Epithelial cell of esophagus (primary cell): ENCODE measurements around the gene SLC25A26.

Experiments used
- DNase-seq: peaks from one replicate; pipeline ENCODE4 v3.0.0; 2010; ENCODE audit warnings: low read depth
- H3K4me3 ChIP-seq: 2 replicates; pipeline ENCODE4 v1.5.1; 2011; ENCODE audit warnings: mild to moderate bottlenecking, low read length, control low read depth
- TF ChIP-seq, protein P1 (sequence below): IDR thresholded peaks from 2 replicates; pipeline ENCODE4 v1.5.1; 2011; ENCODE audit warnings: low read depth, mild to moderate bottlenecking, low read length, control low read depth, inconsistent platforms; ENCODE audit not compliant: insufficient read depth; ENCODE audit errors: missing control alignments

Gene SLC25A26

DNA sequence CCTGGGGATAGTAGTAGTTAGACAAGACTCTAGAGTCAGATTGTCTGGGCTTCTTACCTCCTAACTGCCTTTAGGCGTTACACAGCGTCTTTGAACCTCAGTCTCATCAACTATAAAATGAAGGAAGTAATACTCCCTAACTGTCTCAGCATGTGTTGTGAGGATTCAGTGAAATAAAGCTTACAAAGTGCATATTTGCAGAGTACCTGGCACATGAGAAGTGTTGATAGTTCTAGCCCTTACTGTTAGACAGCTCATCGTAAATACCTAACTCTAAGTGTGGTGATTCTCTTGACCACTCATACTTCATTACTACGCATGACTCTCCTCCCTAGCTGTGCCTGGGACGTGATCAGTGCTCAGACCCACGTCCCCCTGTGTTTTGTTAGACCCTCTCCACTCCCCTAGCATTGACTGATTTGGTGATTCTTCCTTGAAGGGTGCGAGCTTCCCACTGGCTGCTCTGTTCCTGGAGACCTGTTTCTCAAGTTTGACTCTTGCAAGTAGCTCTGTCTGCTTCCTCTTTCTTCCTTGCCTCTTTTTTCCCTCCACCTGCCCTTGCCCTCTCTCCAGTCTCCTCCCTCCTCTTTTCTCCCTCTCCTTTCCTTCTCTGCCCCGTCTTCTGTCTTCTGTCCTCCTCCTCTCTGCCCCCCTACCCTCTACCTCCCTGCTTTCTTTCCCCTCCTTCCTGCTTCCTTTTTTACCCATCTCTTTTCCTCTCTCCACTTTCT is 124.2 kb downstream of the SLC25A26 start:
- TF ChIP-seq, protein P1, sequence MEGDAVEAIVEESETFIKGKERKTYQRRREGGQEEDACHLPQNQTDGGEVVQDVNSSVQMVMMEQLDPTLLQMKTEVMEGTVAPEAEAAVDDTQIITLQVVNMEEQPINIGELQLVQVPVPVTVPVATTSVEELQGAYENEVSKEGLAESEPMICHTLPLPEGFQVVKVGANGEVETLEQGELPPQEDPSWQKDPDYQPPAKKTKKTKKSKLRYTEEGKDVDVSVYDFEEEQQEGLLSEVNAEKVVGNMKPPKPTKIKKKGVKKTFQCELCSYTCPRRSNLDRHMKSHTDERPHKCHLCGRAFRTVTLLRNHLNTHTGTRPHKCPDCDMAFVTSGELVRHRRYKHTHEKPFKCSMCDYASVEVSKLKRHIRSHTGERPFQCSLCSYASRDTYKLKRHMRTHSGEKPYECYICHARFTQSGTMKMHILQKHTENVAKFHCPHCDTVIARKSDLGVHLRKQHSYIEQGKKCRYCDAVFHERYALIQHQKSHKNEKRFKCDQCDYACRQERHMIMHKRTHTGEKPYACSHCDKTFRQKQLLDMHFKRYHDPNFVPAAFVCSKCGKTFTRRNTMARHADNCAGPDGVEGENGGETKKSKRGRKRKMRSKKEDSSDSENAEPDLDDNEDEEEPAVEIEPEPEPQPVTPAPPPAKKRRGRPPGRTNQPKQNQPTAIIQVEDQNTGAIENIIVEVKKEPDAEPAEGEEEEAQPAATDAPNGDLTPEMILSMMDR: no peak
- H3K4me3 ChIP-seq: no peak overlapping the region
- no peak for DNase-seq

DNA sequence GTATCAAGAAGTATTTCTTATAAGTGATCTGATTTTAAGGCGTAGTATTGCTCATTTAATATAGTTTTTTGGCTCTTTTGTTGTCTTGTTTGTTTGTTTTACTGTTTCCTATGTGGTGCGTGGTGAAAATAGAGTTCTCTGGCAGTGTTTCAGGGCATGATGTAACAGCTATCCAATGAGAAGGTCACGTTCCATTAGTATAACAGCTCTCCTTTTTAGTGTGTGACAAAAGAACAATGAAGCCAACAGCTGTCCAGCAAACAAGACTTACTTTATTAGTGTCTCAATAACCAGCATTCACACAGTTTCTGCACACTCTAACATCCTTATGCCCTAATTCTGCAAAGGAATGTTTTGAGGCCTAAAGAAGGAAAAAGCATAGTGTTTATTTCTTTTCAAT is 127.9 kb downstream of the SLC25A26 start:
- no peak for DNase-seq
- TF ChIP-seq, protein P1: no peak
- no peak overlapping the region for H3K4me3 ChIP-seq

DNA sequence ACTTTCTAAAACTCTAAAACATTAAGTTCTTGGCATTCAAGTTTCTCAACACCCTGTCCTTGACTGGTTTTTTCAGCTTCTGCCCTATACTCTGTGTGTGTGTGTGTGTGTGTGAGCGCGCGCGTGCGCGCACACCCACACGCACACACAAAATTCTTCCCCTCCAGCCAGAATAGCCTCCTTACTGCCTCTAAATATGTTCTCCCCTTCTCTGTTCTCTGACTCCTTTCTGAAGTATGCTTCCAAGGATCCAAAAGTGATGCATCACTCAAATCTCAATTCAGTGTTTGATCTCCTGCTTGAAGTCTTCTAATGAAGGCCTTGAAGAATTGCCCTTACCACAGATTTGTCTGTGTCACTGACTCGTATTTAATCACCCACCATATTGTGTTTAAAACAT is 129.8 kb downstream of the SLC25A26 start:
- no peak for DNase-seq
- TF ChIP-seq, protein P1: no peak
- H3K4me3 ChIP-seq: no peak overlapping the region

- no peak for DNase-seq
- TF ChIP-seq, protein P1: no peak
Observed at GRCh38 chr3:66353039-66353438, 132.2 kb downstream of the SLC25A26 start.

GRCh38 chr3:66353530-66353929 is 132.7 kb downstream of the SLC25A26 start:
- no peak overlapping the region for H3K4me3 ChIP-seq
- no peak for DNase-seq
- TF ChIP-seq, protein P1: no peak

More at GRCh38 chr3:66353039-66353438, 132.2 kb downstream of the SLC25A26 start:
- no peak overlapping the region for H3K4me3 ChIP-seq

GRCh38 chr3:66354001-66354400 is 133.2 kb downstream of the SLC25A26 start:
- TF ChIP-seq, protein P1: no peak
- DNase-seq: no peak
- H3K4me3 ChIP-seq: no peak overlapping the region

DNA sequence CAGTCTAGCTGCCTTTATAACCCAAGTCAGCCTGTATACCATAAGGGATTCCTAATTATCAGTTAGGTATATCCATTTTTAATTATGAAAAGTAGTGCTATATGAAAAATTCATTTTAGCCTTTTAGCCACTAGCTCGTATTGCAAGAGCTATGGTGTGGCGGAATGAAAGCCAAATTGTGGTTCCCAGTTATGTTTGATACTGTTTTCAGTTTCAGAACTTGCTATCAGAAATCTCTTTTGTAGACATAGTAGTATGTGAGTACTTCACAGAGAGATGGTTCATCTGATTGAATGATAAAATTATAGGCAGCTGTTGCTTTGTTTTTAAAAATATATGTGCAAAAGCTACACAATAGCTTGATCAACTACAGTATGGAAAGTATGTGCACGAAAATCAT is 134.6 kb downstream of the SLC25A26 start:
- no peak for DNase-seq
- H3K4me3 ChIP-seq: no peak overlapping the region
- TF ChIP-seq, protein P1: no peak
